Measurements from ENCODE around the gene HES7. TPM values are rescaled to one million over a fixed set of nuclear protein-coding genes. Genes with fewer than 3 reads are reported as not detected.

HES7 gene
- polyA plus RNA-seq, 1 donor from 2014 or later, result 15.3 TPM

DNA sequence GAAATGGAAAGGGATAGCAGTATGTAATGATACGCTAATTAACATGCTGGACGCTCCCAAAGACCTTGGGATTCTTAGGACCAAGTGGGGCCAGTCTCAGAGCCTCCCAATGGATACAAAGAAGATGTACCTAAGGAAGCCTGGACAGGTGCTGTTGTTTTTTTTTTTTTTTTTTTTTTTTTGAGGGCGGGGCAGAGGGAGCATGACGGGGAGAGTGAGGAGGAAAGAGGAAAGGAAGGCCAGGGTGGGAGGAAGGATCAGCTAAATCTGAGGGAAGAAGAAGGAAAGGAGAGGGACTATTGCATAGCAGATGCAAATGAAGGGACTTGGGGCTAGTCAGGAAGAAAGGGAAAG lies 36.3 kb upstream of the HES7 start:
- Histone ChIP-seq H2AFZ (ENCODE audit: low read depth, low read length) (no peak overlapping the region), H3K36me3 (ENCODE audit: insufficient read depth, low read length) (no peaks in the 10 kb centered on the region), H3K9me2 (ENCODE audit: insufficient read depth, low read length) (no peaks in the 10 kb centered on the region), H3K27ac (ENCODE audit: low read length) (peak overlapping the region; percentile 28), H3K9ac (ENCODE audit: low read length) (peak overlapping the region; percentile 99), H3K4me2 (ENCODE audit: low read length) (peak overlapping the region; percentile 96), H4K20me1 (ENCODE audit: insufficient read depth) (peaks cover 11% of the 10 kb centered on the region), H3K9me3 (ENCODE audit: low read length) (no peaks in the 10 kb centered on the region), H3K27me3 (ENCODE audit: insufficient read depth, low read depth, low read length) (no peaks in the 10 kb centered on the region), H3K79me2 (replicated peaks; ENCODE audit: insufficient read depth, low read length) (peaks cover 45% of the 10 kb centered on the region), H3F3A (ENCODE audit: insufficient read depth, low read length, poor library complexity, severe bottlenecking) (no peaks in the 10 kb centered on the region), H3K4me3 (ENCODE audit: low read length) (peak overlapping the region; percentile 94)
- TF ChIP-seq, protein P1, sequence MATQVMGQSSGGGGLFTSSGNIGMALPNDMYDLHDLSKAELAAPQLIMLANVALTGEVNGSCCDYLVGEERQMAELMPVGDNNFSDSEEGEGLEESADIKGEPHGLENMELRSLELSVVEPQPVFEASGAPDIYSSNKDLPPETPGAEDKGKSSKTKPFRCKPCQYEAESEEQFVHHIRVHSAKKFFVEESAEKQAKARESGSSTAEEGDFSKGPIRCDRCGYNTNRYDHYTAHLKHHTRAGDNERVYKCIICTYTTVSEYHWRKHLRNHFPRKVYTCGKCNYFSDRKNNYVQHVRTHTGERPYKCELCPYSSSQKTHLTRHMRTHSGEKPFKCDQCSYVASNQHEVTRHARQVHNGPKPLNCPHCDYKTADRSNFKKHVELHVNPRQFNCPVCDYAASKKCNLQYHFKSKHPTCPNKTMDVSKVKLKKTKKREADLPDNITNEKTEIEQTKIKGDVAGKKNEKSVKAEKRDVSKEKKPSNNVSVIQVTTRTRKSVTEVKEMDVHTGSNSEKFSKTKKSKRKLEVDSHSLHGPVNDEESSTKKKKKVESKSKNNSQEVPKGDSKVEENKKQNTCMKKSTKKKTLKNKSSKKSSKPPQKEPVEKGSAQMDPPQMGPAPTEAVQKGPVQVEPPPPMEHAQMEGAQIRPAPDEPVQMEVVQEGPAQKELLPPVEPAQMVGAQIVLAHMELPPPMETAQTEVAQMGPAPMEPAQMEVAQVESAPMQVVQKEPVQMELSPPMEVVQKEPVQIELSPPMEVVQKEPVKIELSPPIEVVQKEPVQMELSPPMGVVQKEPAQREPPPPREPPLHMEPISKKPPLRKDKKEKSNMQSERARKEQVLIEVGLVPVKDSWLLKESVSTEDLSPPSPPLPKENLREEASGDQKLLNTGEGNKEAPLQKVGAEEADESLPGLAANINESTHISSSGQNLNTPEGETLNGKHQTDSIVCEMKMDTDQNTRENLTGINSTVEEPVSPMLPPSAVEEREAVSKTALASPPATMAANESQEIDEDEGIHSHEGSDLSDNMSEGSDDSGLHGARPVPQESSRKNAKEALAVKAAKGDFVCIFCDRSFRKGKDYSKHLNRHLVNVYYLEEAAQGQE (IDR thresholded peaks at IDR 0.05; ENCODE audit: borderline replicate concordance), result no peak
- TF ChIP-seq MXI1 (conservative IDR thresholded peaks at IDR 0.05; ENCODE audit: poor library complexity, severe bottlenecking) (no peak), RAD21 (conservative IDR thresholded peaks at IDR 0.05) (no peak), EZH2 (IDR thresholded peaks at IDR 0.05; ENCODE audit: borderline replicate concordance, insufficient read depth, low read length, poor library complexity, severe bottlenecking) (no peak), POLR2AphosphoS5 (IDR thresholded peaks at IDR 0.05) (no peak), EP300 (conservative IDR thresholded peaks at IDR 0.05; ENCODE audit: poor library complexity, severe bottlenecking) (no peak), TAF1 (IDR thresholded peaks at IDR 0.05; ENCODE audit: low read depth) (no peak), SMC3 (conservative IDR thresholded peaks at IDR 0.05; ENCODE audit: poor library complexity) (no peak)
- TF ChIP-seq, protein P2, sequence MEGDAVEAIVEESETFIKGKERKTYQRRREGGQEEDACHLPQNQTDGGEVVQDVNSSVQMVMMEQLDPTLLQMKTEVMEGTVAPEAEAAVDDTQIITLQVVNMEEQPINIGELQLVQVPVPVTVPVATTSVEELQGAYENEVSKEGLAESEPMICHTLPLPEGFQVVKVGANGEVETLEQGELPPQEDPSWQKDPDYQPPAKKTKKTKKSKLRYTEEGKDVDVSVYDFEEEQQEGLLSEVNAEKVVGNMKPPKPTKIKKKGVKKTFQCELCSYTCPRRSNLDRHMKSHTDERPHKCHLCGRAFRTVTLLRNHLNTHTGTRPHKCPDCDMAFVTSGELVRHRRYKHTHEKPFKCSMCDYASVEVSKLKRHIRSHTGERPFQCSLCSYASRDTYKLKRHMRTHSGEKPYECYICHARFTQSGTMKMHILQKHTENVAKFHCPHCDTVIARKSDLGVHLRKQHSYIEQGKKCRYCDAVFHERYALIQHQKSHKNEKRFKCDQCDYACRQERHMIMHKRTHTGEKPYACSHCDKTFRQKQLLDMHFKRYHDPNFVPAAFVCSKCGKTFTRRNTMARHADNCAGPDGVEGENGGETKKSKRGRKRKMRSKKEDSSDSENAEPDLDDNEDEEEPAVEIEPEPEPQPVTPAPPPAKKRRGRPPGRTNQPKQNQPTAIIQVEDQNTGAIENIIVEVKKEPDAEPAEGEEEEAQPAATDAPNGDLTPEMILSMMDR (IDR thresholded peaks at IDR 0.05; ENCODE audit: poor library complexity, severe bottlenecking), result no peak

DNA sequence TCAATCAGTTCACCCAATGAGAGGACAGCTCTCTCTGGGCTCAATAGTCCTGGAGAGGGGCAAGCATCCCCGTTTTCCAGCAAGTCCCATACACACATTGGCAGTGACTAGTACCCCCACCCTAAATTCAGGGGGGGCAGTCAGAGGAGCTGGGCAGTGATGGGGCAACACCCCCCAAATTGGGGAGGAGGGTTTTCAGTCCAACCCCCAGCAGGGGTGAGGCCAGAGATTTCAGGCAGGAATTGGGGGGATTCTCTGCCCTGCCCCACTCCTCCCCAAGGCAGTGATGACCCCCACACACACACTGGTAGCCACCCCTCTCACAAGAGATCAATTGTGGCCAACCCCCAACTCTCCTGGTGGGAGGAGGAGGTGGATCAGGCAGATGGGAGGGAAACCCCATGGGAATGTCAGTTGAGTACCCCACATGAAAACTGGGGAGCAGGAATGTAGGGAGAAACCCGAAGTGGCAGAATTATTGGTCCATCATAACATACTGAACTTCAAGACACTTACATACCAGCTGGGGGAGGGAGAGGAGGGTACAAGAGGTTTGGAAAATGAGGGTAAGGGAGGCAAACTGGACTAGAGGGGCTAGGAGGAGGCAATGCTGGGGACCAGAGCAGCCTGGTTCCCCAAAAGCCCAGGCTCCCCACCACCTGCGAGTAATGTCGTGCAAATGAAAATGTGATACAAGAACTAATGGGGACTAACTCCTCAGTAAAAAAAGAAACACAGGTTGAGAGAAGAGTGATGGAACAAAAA lies 35.7 kb upstream of the HES7 start:
- TF ChIP-seq, protein P1 (IDR thresholded peaks at IDR 0.05; ENCODE audit: borderline replicate concordance), result no peak
- TF ChIP-seq EP300 (conservative IDR thresholded peaks at IDR 0.05; ENCODE audit: poor library complexity, severe bottlenecking) (no peak), TAF1 (IDR thresholded peaks at IDR 0.05; ENCODE audit: low read depth) (no peak), MXI1 (conservative IDR thresholded peaks at IDR 0.05; ENCODE audit: poor library complexity, severe bottlenecking) (no peak), RAD21 (conservative IDR thresholded peaks at IDR 0.05) (no peak), EZH2 (IDR thresholded peaks at IDR 0.05; ENCODE audit: borderline replicate concordance, insufficient read depth, low read length, poor library complexity, severe bottlenecking) (no peak), SMC3 (conservative IDR thresholded peaks at IDR 0.05; ENCODE audit: poor library complexity) (no peak), POLR2AphosphoS5 (IDR thresholded peaks at IDR 0.05) (no peak)
- TF ChIP-seq, protein P2 (IDR thresholded peaks at IDR 0.05; ENCODE audit: poor library complexity, severe bottlenecking), result no peak
- Histone ChIP-seq H3K36me3 (ENCODE audit: insufficient read depth, low read length) (no peaks in the 10 kb centered on the region), H2AFZ (ENCODE audit: low read depth, low read length) (no peak overlapping the region), H3K9me3 (ENCODE audit: low read length) (no peaks in the 10 kb centered on the region), H3K79me2 (replicated peaks; ENCODE audit: insufficient read depth, low read length) (peaks cover 45% of the 10 kb centered on the region), H3F3A (ENCODE audit: insufficient read depth, low read length, poor library complexity, severe bottlenecking) (no peaks in the 10 kb centered on the region), H3K9ac (ENCODE audit: low read length) (peak overlapping the region; percentile 99), H3K27ac (ENCODE audit: low read length) (peak overlapping the region; percentile 28), H3K27me3 (ENCODE audit: insufficient read depth, low read depth, low read length) (no peaks in the 10 kb centered on the region), H3K4me3 (ENCODE audit: low read length) (peak overlapping the region; percentile 94), H4K20me1 (ENCODE audit: insufficient read depth) (peaks cover 11% of the 10 kb centered on the region), H3K9me2 (ENCODE audit: insufficient read depth, low read length) (no peaks in the 10 kb centered on the region), H3K4me2 (ENCODE audit: low read length) (peak overlapping the region; percentile 96)

Data from neural cell (in vitro differentiated cells).